NT2/D1 (cell line): ENCODE measurements around the gene UBR2.

ENCODE experiments used
- YY1 ChIP-seq: IDR thresholded peaks from 2 replicates; pipeline ENCODE4 v1.6.1; 2011; ENCODE audit not compliant: insufficient read length, insufficient read depth
- ZNF274 ChIP-seq: IDR thresholded peaks from 2 replicates; pipeline ENCODE4 v1.6.1; 2011; ENCODE audit warnings: mild to moderate bottlenecking, low read depth, low read length

GRCh38 chr6:42679358-42679757 lies 115.5 kb downstream of the UBR2 start:
- TF ChIP-seq ZNF274 (no peak), YY1 (no peak)
